Trophoblast cell (in vitro differentiated cells and primary cell): Measurements from ENCODE around the gene ANO6.

Experiments used
- DNase-seq, 2 donors: peaks; one replicate each; pipeline ENCODE4 v3.0.0-alpha.2; 2016
- H2AFZ ChIP-seq: 2 replicates; pipeline ENCODE4 v1.6.1; 2013; ENCODE audit warnings: low read length, moderate library complexity, mild to moderate bottlenecking; ENCODE audit not compliant: insufficient read depth, poor library complexity
- H2AK5ac ChIP-seq: 2 replicates; pipeline ENCODE4 v1.6.1; 2013; ENCODE audit warnings: mild to moderate bottlenecking, low read length
- H2BK120ac ChIP-seq: 2 replicates; pipeline ENCODE4 v1.6.1; 2013; ENCODE audit warnings: low read length, mild to moderate bottlenecking, moderate library complexity; ENCODE audit not compliant: insufficient read depth, poor library complexity
- H2BK12ac ChIP-seq: 2 replicates; pipeline ENCODE4 v1.6.1; 2013; ENCODE audit warnings: mild to moderate bottlenecking, low read length, moderate library complexity
- H2BK5ac ChIP-seq: 2 replicates; pipeline ENCODE4 v1.6.1; 2013; ENCODE audit warnings: low read length, low read depth, moderate library complexity, mild to moderate bottlenecking; ENCODE audit not compliant: poor library complexity
- H3K14ac ChIP-seq: 2 replicates; pipeline ENCODE4 v1.6.1; 2013; ENCODE audit warnings: mild to moderate bottlenecking, low read length
- H3K18ac ChIP-seq: 2 replicates; pipeline ENCODE4 v1.6.1; 2013; ENCODE audit warnings: mild to moderate bottlenecking, low read length
- H3K23ac ChIP-seq: 2 replicates; pipeline ENCODE4 v1.6.1; 2013; ENCODE audit warnings: low read length
- H3K27ac ChIP-seq: 2 replicates; pipeline ENCODE4 v1.5.1; 2013; ENCODE audit warnings: low read depth, mild to moderate bottlenecking, inconsistent platforms, low read length, moderate library complexity
- H3K27me3 ChIP-seq: 2 replicates; pipeline ENCODE4 v1.6.1; 2013; ENCODE audit warnings: inconsistent platforms, mild to moderate bottlenecking, low read length, moderate library complexity; ENCODE audit not compliant: insufficient read depth
- H3K36me3 ChIP-seq, 2 experiments: 1 replicate in 1 of 2; 2 replicates in 1 of 2; pipeline ENCODE4 v1.6.1; 2013; ENCODE audit warnings: low read length in 2 of 2, mild to moderate bottlenecking in 2 of 2, moderate library complexity in 1 of 2; ENCODE audit not compliant: insufficient read depth in 2 of 2, control insufficient read depth in 1 of 2
- H3K4ac ChIP-seq: 2 replicates; pipeline ENCODE4 v1.6.1; 2013; ENCODE audit warnings: low read depth, mild to moderate bottlenecking, low read length, moderate library complexity
- H3K4me1 ChIP-seq, 2 experiments: 1 replicate in 1 of 2; 2 replicates in 1 of 2; pipeline ENCODE4 v1.6.1; 2013; ENCODE audit warnings: low read length in 2 of 2, mild to moderate bottlenecking in 2 of 2, moderate library complexity in 1 of 2; ENCODE audit not compliant: insufficient read depth in 2 of 2, control insufficient read depth in 1 of 2
- H3K4me2 ChIP-seq: 2 replicates; pipeline ENCODE4 v1.6.1; 2013; ENCODE audit warnings: inconsistent platforms, mild to moderate bottlenecking, low read length, moderate library complexity
- H3K4me3 ChIP-seq: 2 replicates; pipeline ENCODE4 v1.5.1; 2013; ENCODE audit warnings: mild to moderate bottlenecking, low read depth, low read length, inconsistent platforms
- H3K79me1 ChIP-seq: one replicate; pipeline ENCODE4 v1.6.1; 2013; ENCODE audit warnings: low read length
- H3K79me2 ChIP-seq: 2 replicates; pipeline ENCODE4 v1.6.1; 2013; ENCODE audit warnings: low read length, mild to moderate bottlenecking; ENCODE audit not compliant: control insufficient read depth, insufficient read depth, poor library complexity
- H3K9ac ChIP-seq: 2 replicates; pipeline ENCODE4 v1.6.1; 2013; ENCODE audit warnings: mild to moderate bottlenecking, low read length
- H3K9me3 ChIP-seq: 2 replicates; pipeline ENCODE4 v1.6.1; 2013; ENCODE audit warnings: low read depth, mild to moderate bottlenecking, control low read depth, inconsistent platforms, low read length; ENCODE audit not compliant: insufficient read depth
- H4K12ac ChIP-seq: 2 replicates; pipeline ENCODE4 v1.6.1; 2013; ENCODE audit warnings: low read depth, mild to moderate bottlenecking, low read length, moderate library complexity
- H4K8ac ChIP-seq: 2 replicates; pipeline ENCODE4 v1.6.1; 2013; ENCODE audit warnings: low read depth, mild to moderate bottlenecking, low read length, moderate library complexity
- H4K91ac ChIP-seq: one replicate; pipeline ENCODE4 v1.6.1; 2013; ENCODE audit warnings: low read depth, mild to moderate bottlenecking, low read length, moderate library complexity
- WGBS: extraction: QIAGEN DNeasy Blood & Tissue Kit; methylation state at CpG from one replicate; pipeline ENCODE4 v1.1.7; 2013; ENCODE audit warnings: missing lambda C conversion rate; ENCODE audit not compliant: insufficient read length, insufficient coverage; ENCODE audit errors: extremely low coverage; 5-methylcytosine and 5-hydroxymethylcytosine counted together

ANO6 gene

DNA sequence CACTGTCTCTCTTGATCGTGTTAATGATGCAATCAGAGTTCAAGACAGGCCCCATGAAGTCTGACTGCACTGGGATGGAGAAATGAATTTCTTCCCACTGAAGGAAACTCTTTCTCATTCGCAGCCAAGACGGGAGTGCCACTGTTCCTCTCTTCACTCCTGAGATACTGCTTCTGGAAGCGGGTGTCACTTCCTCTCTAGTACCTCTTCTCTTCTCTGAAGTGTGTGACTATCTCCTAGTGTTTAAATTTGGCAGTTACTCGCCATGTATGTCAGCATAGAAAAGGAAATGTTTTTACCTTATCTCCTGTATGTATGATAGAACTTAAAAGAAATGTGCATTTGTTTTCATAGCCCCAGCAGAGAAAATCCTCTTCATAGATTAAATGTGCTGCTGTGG, 215.2 kb downstream of the ANO6 start:
- no peak overlapping the region for H3K18ac ChIP-seq
- no peak overlapping the region for H3K4ac ChIP-seq
- no peak overlapping the region for H2AFZ ChIP-seq
- no peak overlapping the region for H3K27ac ChIP-seq
- no peak overlapping the region for H2AK5ac ChIP-seq
- H2BK120ac ChIP-seq, result no peak overlapping the region
- H3K36me3 ChIP-seq, result peaks cover 13 to 23% of the 10 kb centered on the region in 2 experiments
- H3K23ac ChIP-seq, result no peak overlapping the region
- no peak overlapping the region for H2BK12ac ChIP-seq
- no peak overlapping the region for H3K9ac ChIP-seq
- no peak overlapping the region for H4K8ac ChIP-seq
- no peaks in the 10 kb centered on the region for H3K79me2 ChIP-seq
- no peak for DNase-seq
- H3K27me3 ChIP-seq, result no peaks in the 10 kb centered on the region
- no CpG with 5 or more reads among the region's 5 CpGs for WGBS
- H3K4me3 ChIP-seq, result no peak overlapping the region
- H3K4me2 ChIP-seq, result no peak overlapping the region
- H3K9me3 ChIP-seq, result no peaks in the 10 kb centered on the region
- no peaks in the 10 kb centered on the region for H3K79me1 ChIP-seq
- H3K14ac ChIP-seq, result no peak overlapping the region
- H4K91ac ChIP-seq, result no peak overlapping the region
- H4K12ac ChIP-seq, result no peak overlapping the region
- peaks cover 6 to 8% of the 10 kb centered on the region in 2 experiments for H3K4me1 ChIP-seq
- no peak overlapping the region for H2BK5ac ChIP-seq

- no peaks in the 10 kb centered on the region for H3K79me1 ChIP-seq
- H2AFZ ChIP-seq, result no peak overlapping the region
- H3K36me3 ChIP-seq, result peaks cover 6 to 11% of the 10 kb centered on the region in 2 experiments
- H3K4me2 ChIP-seq, result no peak overlapping the region
- H3K4ac ChIP-seq, result no peak overlapping the region
- H3K23ac ChIP-seq, result no peak overlapping the region
- H3K79me2 ChIP-seq, result no peaks in the 10 kb centered on the region
- H4K12ac ChIP-seq, result no peak overlapping the region
- no peaks in the 10 kb centered on the region for H3K27me3 ChIP-seq
- no peak overlapping the region for H3K27ac ChIP-seq
- no peaks in the 10 kb centered on the region for H3K9me3 ChIP-seq
- no peak overlapping the region for H4K91ac ChIP-seq
- no peak overlapping the region for H3K4me3 ChIP-seq
- no peak overlapping the region for H2BK120ac ChIP-seq
- H2AK5ac ChIP-seq, result no peak overlapping the region
- H4K8ac ChIP-seq, result no peak overlapping the region
- no peak overlapping the region for H3K14ac ChIP-seq
- no peak overlapping the region for H3K9ac ChIP-seq
- no peak overlapping the region for H2BK5ac ChIP-seq
- no peak overlapping the region for H2BK12ac ChIP-seq
- no CpG with 5 or more reads among the region's 5 CpGs for WGBS
- DNase-seq, result no peak
- H3K18ac ChIP-seq, result no peak overlapping the region
- peaks cover 6 to 8% of the 10 kb centered on the region in 2 experiments for H3K4me1 ChIP-seq
Measured at GRCh38 chr12:45432710-45433109, 216.8 kb downstream of the ANO6 start.

- no peak overlapping the region for H2BK120ac ChIP-seq
- peaks cover 6 to 8% of the 10 kb centered on the region in 2 experiments for H3K4me1 ChIP-seq
- no peak overlapping the region for H3K18ac ChIP-seq
- no peak overlapping the region for H2BK5ac ChIP-seq
- H2AK5ac ChIP-seq, result no peak overlapping the region
- peaks cover 3 to 7% of the 10 kb centered on the region in 2 experiments for H3K36me3 ChIP-seq
- H2BK12ac ChIP-seq, result no peak overlapping the region
- H3K23ac ChIP-seq, result no peak overlapping the region
- H4K8ac ChIP-seq, result no peak overlapping the region
- no peaks in the 10 kb centered on the region for H3K9me3 ChIP-seq
- H3K27ac ChIP-seq, result no peak overlapping the region
- H3K27me3 ChIP-seq, result no peaks in the 10 kb centered on the region
- H3K9ac ChIP-seq, result no peak overlapping the region
- no peak overlapping the region for H3K4ac ChIP-seq
- H3K4me2 ChIP-seq, result no peak overlapping the region
- peak; percentile 79 to 95 for DNase-seq
- H3K79me1 ChIP-seq, result no peaks in the 10 kb centered on the region
- no CpG with 5 or more reads among the region's 6 CpGs for WGBS
- no peak overlapping the region for H2AFZ ChIP-seq
- H3K14ac ChIP-seq, result no peak overlapping the region
- H3K4me3 ChIP-seq, result no peak overlapping the region
- H4K12ac ChIP-seq, result no peak overlapping the region
- no peaks in the 10 kb centered on the region for H3K79me2 ChIP-seq
- H4K91ac ChIP-seq, result no peak overlapping the region
Measured at GRCh38 chr12:45433441-45433868, 217.6 kb downstream of the ANO6 start.

GRCh38 chr12:45434094-45434493, 218.2 kb downstream of the ANO6 start:
- H4K12ac ChIP-seq, result no peak overlapping the region
- no peak overlapping the region for H3K18ac ChIP-seq
- no peak overlapping the region for H2BK12ac ChIP-seq
- H3K9ac ChIP-seq, result no peak overlapping the region
- H3K4me1 ChIP-seq, result peaks cover 6 to 8% of the 10 kb centered on the region in 2 experiments
- H3K23ac ChIP-seq, result no peak overlapping the region
- no peaks in the 10 kb centered on the region for H3K79me2 ChIP-seq
- no peak overlapping the region for H2BK5ac ChIP-seq
- H3K27me3 ChIP-seq, result no peaks in the 10 kb centered on the region
- H3K79me1 ChIP-seq, result no peaks in the 10 kb centered on the region
- peak; percentile 18 to 68 for DNase-seq
- no peak overlapping the region for H3K4ac ChIP-seq
- H3K27ac ChIP-seq, result no peak overlapping the region
- H3K36me3 ChIP-seq, result peaks cover 3 to 7% of the 10 kb centered on the region in 2 experiments
- no peak overlapping the region for H2BK120ac ChIP-seq
- H3K4me2 ChIP-seq, result no peak overlapping the region
- H2AFZ ChIP-seq, result no peak overlapping the region
- no peak overlapping the region for H4K8ac ChIP-seq
- H3K4me3 ChIP-seq, result no peak overlapping the region
- H2AK5ac ChIP-seq, result no peak overlapping the region
- no CpG with 5 or more reads among the region's 7 CpGs for WGBS
- no peak overlapping the region for H4K91ac ChIP-seq
- no peaks in the 10 kb centered on the region for H3K9me3 ChIP-seq
- H3K14ac ChIP-seq, result no peak overlapping the region
